Measurements from ENCODE around the gene LSS.

- TF ChIP-seq CTCF (IDR thresholded peaks at IDR 0.05) (no peak), POLR2A (IDR thresholded peaks at IDR 0.05) (no peak)
Observed at GRCh38 chr21:46154955-46155513, 73.5 kb downstream of the LSS start.
